Measurements from ENCODE around the gene EARS2. TPM values are rescaled to one million over a fixed set of nuclear protein-coding genes. Genes with fewer than 3 reads are reported as not detected.

The EARS2 gene
- total and polyA plus RNA-seq, 12 donors: 20.0 to 85.7 (median 33.5) TPM

GRCh38 chr16:23527961-23528643 is 29.0 kb downstream of the EARS2 start:
- no peak overlapping the region for H3K4me3 ChIP-seq
- peaks cover 0 to 58% of the 10 kb centered on the region in 2 donors for H3K36me3 ChIP-seq (replicated peaks in 1 of 2)
- WGBS, 4 donors: 87 to 93% (median 89%) methylated on average over 9 to 11 of the region's 11 CpGs
- no peaks in the 10 kb centered on the region for H3K27me3 ChIP-seq
- intact Hi-C loops (cut with DNase I): no loop called here
- no peaks in the 10 kb centered on the region for H3K4me1 ChIP-seq (replicated peaks in 1 of 2)
- DNase-seq: no peak
- H3K27ac ChIP-seq: no peak overlapping the region
- TF ChIP-seq POLR2A (IDR thresholded peaks at IDR 0.05): no peak
- no peaks in the 10 kb centered on the region for H3K9me3 ChIP-seq (replicated peaks in 1 of 3)

GRCh38 chr16:23524886-23525285 is 32.3 kb downstream of the EARS2 start:
- intact Hi-C loops (cut with DNase I): no loop called here
- Histone ChIP-seq H3K4me1 (replicated peaks in 1 of 2) (no peaks in the 10 kb centered on the region), H3K27me3 (no peaks in the 10 kb centered on the region), H3K27ac (no peak overlapping the region), H3K9me3 (replicated peaks in 1 of 3) (no peaks in the 10 kb centered on the region), H3K4me3 (no peak overlapping the region), H3K36me3 (replicated peaks in 1 of 2) (peaks cover 0 to 53% of the 10 kb centered on the region in 2 donors)
- no peak for DNase-seq
- no peak for TF ChIP-seq POLR2A (IDR thresholded peaks at IDR 0.05)
- no peak for TF ChIP-seq CTCF (IDR thresholded peaks at IDR 0.05)
- 89 to 96% (median 91%) methylated on average over 3 of the region's 3 CpGs for WGBS, 4 donors

GRCh38 chr16:23523876-23524385 is 33.2 kb downstream of the EARS2 start:
- 71 to 81% (median 74%) methylated on average over 7 of the region's 7 CpGs for WGBS, 4 donors

GRCh38 chr16:23523321-23523720 is 33.8 kb downstream of the EARS2 start:
- WGBS, 4 donors: 81 to 93% (median 86%) methylated on average over 6 of the region's 6 CpGs
- Histone ChIP-seq H3K9me3 (replicated peaks in 1 of 3) (no peaks in the 10 kb centered on the region), H3K27me3 (no peaks in the 10 kb centered on the region), H3K4me3 (no peak overlapping the region), H3K4me1 (replicated peaks in 1 of 2) (no peaks in the 10 kb centered on the region), H3K27ac (peak overlapping the region in 1 of 5 donors; percentile 41), H3K36me3 (replicated peaks in 1 of 2) (peaks cover 0 to 38% of the 10 kb centered on the region in 2 donors)
- intact Hi-C loops (cut with DNase I): no loop called here
- DNase-seq: no peak
- no peak for TF ChIP-seq POLR2A (IDR thresholded peaks at IDR 0.05)
- no peak for TF ChIP-seq CTCF (IDR thresholded peaks at IDR 0.05)

More at GRCh38 chr16:23523876-23524385, 33.2 kb downstream of the EARS2 start:
- TF ChIP-seq POLR2A (IDR thresholded peaks at IDR 0.05) (no peak), CTCF (IDR thresholded peaks at IDR 0.05) (no peak)
- DNase-seq: no peak
- intact Hi-C loops (cut with DNase I): no loop called here
- Histone ChIP-seq H3K36me3 (replicated peaks in 1 of 2) (peaks cover 0 to 44% of the 10 kb centered on the region in 2 donors), H3K9me3 (replicated peaks in 1 of 3) (no peaks in the 10 kb centered on the region), H3K27me3 (no peaks in the 10 kb centered on the region), H3K27ac (no peak overlapping the region), H3K4me1 (replicated peaks in 1 of 2) (no peaks in the 10 kb centered on the region), H3K4me3 (no peak overlapping the region)

- Histone ChIP-seq H3K4me1 (replicated peaks in 1 of 2) (no peaks in the 10 kb centered on the region), H3K27ac (no peak overlapping the region), H3K4me3 (no peak overlapping the region), H3K27me3 (no peaks in the 10 kb centered on the region), H3K36me3 (replicated peaks in 1 of 2) (peaks cover 0 to 37% of the 10 kb centered on the region in 2 donors), H3K9me3 (replicated peaks in 1 of 3) (no peaks in the 10 kb centered on the region)
- intact Hi-C loops (cut with DNase I): no loop called here
- 92 to 96% (median 95%) methylated on average over 4 of the region's 4 CpGs for WGBS, 4 donors
- no peak for TF ChIP-seq CTCF (IDR thresholded peaks at IDR 0.05)
- no peak for TF ChIP-seq POLR2A (IDR thresholded peaks at IDR 0.05)
- DNase-seq: no peak
These were observed 35.2 kb downstream of the EARS2 start for GRCh38 chr16:23521965-23522364.

All from adrenal gland (tissue), 12 donors.